SH-SY5Y (cell line): ENCODE measurements around the gene ATP6V1B1.

Experiments used
- GATA2 ChIP-seq: IDR thresholded peaks from 2 replicates; pipeline ENCODE4 v1.6.1; 2011; ENCODE audit warnings: mild to moderate bottlenecking, low read depth, low read length
- GATA3 ChIP-seq: IDR thresholded peaks from 2 replicates; pipeline ENCODE4 v1.6.1; 2011; ENCODE audit warnings: low read depth, mild to moderate bottlenecking, low read length, moderate library complexity

DNA sequence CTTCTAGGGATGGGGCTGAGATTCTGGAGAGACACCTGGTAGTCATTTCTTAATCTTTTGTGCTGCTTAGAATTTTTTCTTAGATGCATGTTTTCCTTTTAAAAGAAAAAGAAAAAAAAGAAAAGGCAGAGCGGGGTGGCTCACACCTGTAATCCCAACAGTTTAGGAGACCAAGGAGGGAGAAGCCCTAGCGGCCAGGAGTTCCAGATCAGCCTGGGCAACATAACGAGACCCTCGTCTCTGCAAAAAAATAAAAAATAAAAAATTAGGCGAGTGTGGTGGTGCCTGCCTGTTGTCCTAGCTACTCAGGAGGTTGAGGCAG, 46.0 kb upstream of the ATP6V1B1 start:
- TF ChIP-seq GATA3 (no peak), GATA2 (no peak)
